ENCODE data around the gene CDK5R1. TPM values are rescaled to one million over a fixed set of nuclear protein-coding genes. Genes with fewer than 3 reads are reported as not detected.

CDK5R1 gene
- total RNA-seq, 4 donors from 2014 or later = 1.3 to 41.2 (median 2.4) TPM

DNA sequence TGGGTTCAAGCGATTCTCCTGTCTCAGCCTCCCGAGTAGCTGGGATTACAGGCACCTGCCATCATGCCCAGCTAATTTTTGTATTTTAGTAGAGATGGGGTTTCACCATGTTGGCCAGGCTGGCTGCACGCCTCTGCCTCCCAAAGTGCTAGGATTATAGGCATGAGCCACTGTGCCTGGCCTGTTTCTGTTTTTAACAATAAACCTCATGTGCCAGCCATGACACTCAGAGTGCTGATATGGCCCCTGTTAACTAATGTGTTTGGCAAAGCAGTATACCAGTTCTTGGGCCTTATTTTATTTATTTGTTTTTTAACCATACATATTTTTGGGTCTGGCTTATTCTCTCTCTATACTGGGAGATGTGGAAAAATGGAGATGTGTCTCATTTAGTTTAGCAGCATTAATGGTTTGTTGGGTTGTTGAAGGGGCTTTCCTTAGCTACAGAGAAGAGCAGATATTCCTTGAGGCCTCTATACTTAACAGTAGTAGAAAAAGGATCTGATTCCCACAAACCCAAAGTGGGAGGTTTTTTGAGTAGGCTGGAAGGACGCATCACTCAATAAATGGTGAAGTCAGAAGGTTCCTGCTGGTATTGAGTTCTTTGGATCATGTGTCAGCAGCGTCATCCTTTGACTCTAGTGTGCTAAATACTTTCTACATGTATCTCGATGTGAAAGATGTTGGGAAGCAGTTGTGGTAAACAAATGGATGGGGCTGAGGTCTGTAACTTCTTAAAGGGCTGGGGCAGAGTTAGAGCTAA, 16.2 kb upstream of the CDK5R1 start:
- WGBS, 2 donors (ENCODE audit: low coverage in 1 of 2) = 93 to 95% methylated on average over 3 to 6 of the region's 6 CpGs
- Histone ChIP-seq H3K27me3 (no peaks in the 10 kb centered on the region), H3K27ac (no peak overlapping the region), H3K36me3 (peaks cover 0 to 82% (median 41%) of the 10 kb centered on the region in 4 donors), H3K9me3 (no peaks in the 10 kb centered on the region), H3K4me1 (no peaks in the 10 kb centered on the region), H3K4me3 (no peak overlapping the region)
- in situ Hi-C loops (cut with MboI; ENCODE audit: low pct_ligation_motif_present in 1 of 4, low pct_unique_long_range_greater_than_20kb in 1 of 4, low sequenced_read_pairs in 3 of 4) (loop anchor here in 3 of 4 donors (10.0 to 25.0 kb wide), 4 partner anchors 134 to 292 kb away; no protein-coding TSS in a partner anchor), intact Hi-C loops (cut with DNase I; ENCODE audit: low total_unique reads) (no loop called here)
- no peak for TF ChIP-seq POLR2AphosphoS5 (IDR thresholded peaks at IDR 0.05)
- TF ChIP-seq, protein P1, sequence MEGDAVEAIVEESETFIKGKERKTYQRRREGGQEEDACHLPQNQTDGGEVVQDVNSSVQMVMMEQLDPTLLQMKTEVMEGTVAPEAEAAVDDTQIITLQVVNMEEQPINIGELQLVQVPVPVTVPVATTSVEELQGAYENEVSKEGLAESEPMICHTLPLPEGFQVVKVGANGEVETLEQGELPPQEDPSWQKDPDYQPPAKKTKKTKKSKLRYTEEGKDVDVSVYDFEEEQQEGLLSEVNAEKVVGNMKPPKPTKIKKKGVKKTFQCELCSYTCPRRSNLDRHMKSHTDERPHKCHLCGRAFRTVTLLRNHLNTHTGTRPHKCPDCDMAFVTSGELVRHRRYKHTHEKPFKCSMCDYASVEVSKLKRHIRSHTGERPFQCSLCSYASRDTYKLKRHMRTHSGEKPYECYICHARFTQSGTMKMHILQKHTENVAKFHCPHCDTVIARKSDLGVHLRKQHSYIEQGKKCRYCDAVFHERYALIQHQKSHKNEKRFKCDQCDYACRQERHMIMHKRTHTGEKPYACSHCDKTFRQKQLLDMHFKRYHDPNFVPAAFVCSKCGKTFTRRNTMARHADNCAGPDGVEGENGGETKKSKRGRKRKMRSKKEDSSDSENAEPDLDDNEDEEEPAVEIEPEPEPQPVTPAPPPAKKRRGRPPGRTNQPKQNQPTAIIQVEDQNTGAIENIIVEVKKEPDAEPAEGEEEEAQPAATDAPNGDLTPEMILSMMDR (IDR thresholded peaks at IDR 0.05) = no peak
- no peak for DNase-seq

DNA sequence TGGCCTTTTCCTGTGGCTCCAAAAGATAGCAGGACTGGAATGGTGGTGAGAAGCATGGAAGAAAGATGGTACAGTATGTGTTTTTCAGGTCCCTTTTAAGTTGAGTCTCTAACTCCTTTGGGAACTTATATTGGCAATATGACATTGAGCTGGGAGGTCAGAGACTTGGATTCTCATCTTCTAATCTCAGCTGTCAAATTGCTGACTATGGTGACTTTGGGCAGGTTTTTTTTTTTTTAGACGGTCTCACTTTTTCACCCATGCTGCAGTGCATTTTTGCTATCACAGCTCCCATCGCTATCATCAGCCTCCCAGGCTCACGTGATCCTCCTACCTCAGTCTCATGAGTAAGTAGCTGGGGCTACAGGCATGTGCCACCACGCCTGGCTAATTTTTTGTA, 15.1 kb upstream of the CDK5R1 start:
- in situ Hi-C loops (cut with MboI; ENCODE audit: low pct_ligation_motif_present in 1 of 4, low pct_unique_long_range_greater_than_20kb in 1 of 4, low sequenced_read_pairs in 3 of 4) = loop anchor here in 3 of 4 donors (10.0 to 25.0 kb wide), 4 partner anchors 133 to 291 kb away; no protein-coding TSS in a partner anchor
- Histone ChIP-seq H3K4me1 (no peaks in the 10 kb centered on the region), H3K27ac (no peak overlapping the region), H3K4me3 (no peak overlapping the region), H3K36me3 (peaks cover 0 to 82% (median 43%) of the 10 kb centered on the region in 4 donors), H3K9me3 (no peaks in the 10 kb centered on the region), H3K27me3 (no peaks in the 10 kb centered on the region)
- TF ChIP-seq EP300 (IDR thresholded peaks at IDR 0.05; ENCODE audit: low read depth) = no peak
- no peak for TF ChIP-seq POLR2A (IDR thresholded peaks at IDR 0.05)
- TF ChIP-seq, protein P1 (IDR thresholded peaks at IDR 0.05) = no peak
- TF ChIP-seq POLR2AphosphoS5 (IDR thresholded peaks at IDR 0.05) = no peak
- no peak for DNase-seq
- 94 to 97% methylated on average over 4 of the region's 4 CpGs for WGBS, 2 donors (ENCODE audit: low coverage in 1 of 2)
- intact Hi-C loops (cut with DNase I; ENCODE audit: low total_unique reads) = no loop called here

DNA sequence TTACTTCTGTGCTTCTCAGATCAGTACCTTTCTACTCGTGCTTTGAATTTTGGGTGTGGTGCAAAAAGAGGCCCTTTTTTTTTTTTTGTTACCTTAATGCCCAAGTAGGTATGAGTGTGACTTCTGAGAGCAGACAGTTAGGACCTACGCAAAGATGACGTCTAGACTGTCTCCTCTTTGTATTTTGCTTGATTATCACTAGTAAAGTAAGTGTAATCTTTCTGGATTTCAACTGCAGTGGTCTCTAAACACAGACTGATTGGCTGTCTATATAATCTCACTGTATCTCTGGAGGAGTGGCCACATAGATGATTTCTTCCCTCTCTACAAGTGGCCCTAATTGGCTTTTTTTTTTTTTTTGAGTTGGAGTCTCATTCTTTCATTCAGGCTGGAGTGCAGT, 11.5 kb upstream of the CDK5R1 start:
- H3K4me3 ChIP-seq = no peak overlapping the region
- in situ Hi-C loops (cut with MboI; ENCODE audit: low pct_ligation_motif_present in 1 of 4, low pct_unique_long_range_greater_than_20kb in 1 of 4, low sequenced_read_pairs in 3 of 4) (loop anchor here in 3 of 4 donors (10.0 to 25.0 kb wide), 5 partner anchors 130 to 437 kb away; no protein-coding TSS in a partner anchor), intact Hi-C loops (cut with DNase I; ENCODE audit: low total_unique reads) (no loop called here)
- no peaks in the 10 kb centered on the region for H3K4me1 ChIP-seq
- no peak for TF ChIP-seq EP300 (IDR thresholded peaks at IDR 0.05; ENCODE audit: low read depth)
- TF ChIP-seq, protein P1 (IDR thresholded peaks at IDR 0.05) = no peak
- TF ChIP-seq POLR2AphosphoS5 (IDR thresholded peaks at IDR 0.05) = no peak
- TF ChIP-seq POLR2A (IDR thresholded peaks at IDR 0.05) = no peak
- DNase-seq = no peak
- H3K27ac ChIP-seq = no peak overlapping the region
- WGBS, 2 donors (ENCODE audit: low coverage in 1 of 2) = 87 to 89% methylated on average over 3 of the region's 3 CpGs
- H3K36me3 ChIP-seq = peaks cover 0 to 91% (median 44%) of the 10 kb centered on the region in 4 donors
- no peaks in the 10 kb centered on the region for H3K9me3 ChIP-seq
- H3K27me3 ChIP-seq = no peaks in the 10 kb centered on the region

DNA sequence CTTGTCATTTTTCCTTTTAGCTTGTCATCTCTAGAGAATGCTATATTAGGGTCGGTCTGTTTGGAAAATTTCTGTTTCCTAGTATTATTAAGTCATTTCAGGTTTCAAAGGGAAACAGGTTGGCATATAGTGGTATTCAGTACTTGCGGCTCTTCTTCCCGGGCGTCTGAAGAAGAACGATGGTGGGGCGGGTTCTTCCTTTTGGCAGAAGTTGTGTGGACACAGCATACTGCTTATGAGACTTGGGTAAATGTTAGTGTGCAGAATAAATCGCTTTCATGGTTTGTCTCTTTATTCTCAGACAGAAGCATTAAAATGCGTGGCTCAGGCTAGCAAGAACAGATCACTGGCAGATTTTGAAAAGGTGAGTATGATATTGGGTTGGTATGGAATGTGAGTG, 9.6 kb upstream of the CDK5R1 start:
- no peak overlapping the region for H3K27ac ChIP-seq
- TF ChIP-seq POLR2AphosphoS5 (IDR thresholded peaks at IDR 0.05) (no peak), POLR2A (IDR thresholded peaks at IDR 0.05) (no peak), EP300 (IDR thresholded peaks at IDR 0.05; ENCODE audit: low read depth) (no peak)
- TF ChIP-seq, protein P1 (IDR thresholded peaks at IDR 0.05) = no peak
- peaks cover 0 to 87% (median 47%) of the 10 kb centered on the region in 4 donors for H3K36me3 ChIP-seq
- in situ Hi-C loops (cut with MboI; ENCODE audit: low pct_ligation_motif_present in 1 of 4, low pct_unique_long_range_greater_than_20kb in 1 of 4, low sequenced_read_pairs in 3 of 4) = loop anchor here in 3 of 4 donors (10.0 to 25.0 kb wide), 5 partner anchors 128 to 435 kb away; no protein-coding TSS in a partner anchor
- WGBS, 2 donors (ENCODE audit: low coverage in 1 of 2) = 89% methylated on average over 4 to 8 of the region's 8 CpGs
- DNase-seq = no peak
- no peaks in the 10 kb centered on the region for H3K27me3 ChIP-seq
- intact Hi-C loops (cut with DNase I; ENCODE audit: low total_unique reads) = no loop called here
- H3K4me1 ChIP-seq = no peaks in the 10 kb centered on the region
- no peak overlapping the region for H3K4me3 ChIP-seq
- H3K9me3 ChIP-seq = no peaks in the 10 kb centered on the region

Measured in transverse colon (tissue), 4 donors.